ENCODE data around the gene ACSS1. TPM values are rescaled to one million over a fixed set of nuclear protein-coding genes. Genes with fewer than 3 reads are reported as not detected.
A peak's percentile ranks its signal among the peaks of the same experiment; 100 is the strongest.

Gene ACSS1
- total and polyA plus RNA-seq, 2 experiments from 2014 or later: 1.3 to 4.1 TPM

GRCh38 chr20:25055711-25056495, 2.0 kb downstream of the ACSS1 start:
- H3F3A ChIP-seq (replicated peaks; ENCODE audit: low read depth): no peaks in the 10 kb centered on the region
- no peaks in the 10 kb centered on the region; the same call in 1 of the 2 replicates for H3K9me2 ChIP-seq (ENCODE audit: insufficient read depth)
- no peak overlapping the region for H3K27ac ChIP-seq (ENCODE audit: low read depth)
- peaks cover 12% of the 10 kb centered on the region; the same call in 1 of the 2 replicates for H3K4me1 ChIP-seq (ENCODE audit: insufficient read depth)
- Mint-ChIP-seq H3K4me1 (peaks cover 11% of the 10 kb centered on the region; the same call in 1 of the 3 replicates), H3K9me3 (no peaks in the 10 kb centered on the region), H3K27ac (no peak overlapping the region), H3K4me3 (peak overlapping the region; percentile 68; the same call in 1 of the 3 replicates), H3K27me3 (ENCODE audit: insufficient read depth, low read depth, poor library complexity) (peaks cover 57% of the 10 kb centered on the region), H3K36me3 (ENCODE audit: low read depth) (no peaks in the 10 kb centered on the region)
- no peak for ATAC-seq
- H4K20me1 ChIP-seq (replicated peaks; ENCODE audit: insufficient read depth): no peaks in the 10 kb centered on the region
- TF ChIP-seq ETS1 (IDR thresholded peaks at IDR 0.05) (no peak), ZNF114 (CRISPR knock-in tag; IDR thresholded peaks at IDR 0.05) (no peak)
- no peak overlapping the region for H3K4me3 ChIP-seq
- peaks cover 61% of the 10 kb centered on the region for H3K27me3 ChIP-seq (ENCODE audit: insufficient read depth)
- no peak for DNase-seq (ENCODE audit: low spot score)
- no peak overlapping the region for H2AFZ ChIP-seq
- no peaks in the 10 kb centered on the region for H3K36me3 ChIP-seq (ENCODE audit: insufficient read depth)
- H3K4me2 ChIP-seq: no peak overlapping the region
- H3K79me2 ChIP-seq (replicated peaks; ENCODE audit: insufficient read depth): no peaks in the 10 kb centered on the region

GRCh38 chr20:25054995-25055629, 2.8 kb downstream of the ACSS1 start:
- Mint-ChIP-seq H3K36me3 (ENCODE audit: low read depth) (no peaks in the 10 kb centered on the region), H3K9me3 (no peaks in the 10 kb centered on the region), H3K27ac (no peak overlapping the region), H3K27me3 (ENCODE audit: insufficient read depth, low read depth, poor library complexity) (peaks cover 52% of the 10 kb centered on the region), H3K4me1 (peaks cover 10% of the 10 kb centered on the region; the same call in 1 of the 3 replicates), H3K4me3 (no peak overlapping the region)
- H3K27ac ChIP-seq (ENCODE audit: low read depth): no peak overlapping the region
- H3F3A ChIP-seq (replicated peaks; ENCODE audit: low read depth): no peaks in the 10 kb centered on the region
- DNase-seq (ENCODE audit: low spot score): no peak
- H3K4me2 ChIP-seq: no peak overlapping the region
- H3K36me3 ChIP-seq (ENCODE audit: insufficient read depth): no peaks in the 10 kb centered on the region
- H4K20me1 ChIP-seq (replicated peaks; ENCODE audit: insufficient read depth): no peaks in the 10 kb centered on the region
- H2AFZ ChIP-seq: no peak overlapping the region
- ATAC-seq: no peak
- no peaks in the 10 kb centered on the region for H3K79me2 ChIP-seq (replicated peaks; ENCODE audit: insufficient read depth)
- no peak overlapping the region for H3K4me3 ChIP-seq
- no peaks in the 10 kb centered on the region; the same call in 1 of the 2 replicates for H3K9me2 ChIP-seq (ENCODE audit: insufficient read depth)
- H3K27me3 ChIP-seq (ENCODE audit: insufficient read depth): peaks cover 53% of the 10 kb centered on the region
- H3K4me1 ChIP-seq (ENCODE audit: insufficient read depth): peaks cover 12% of the 10 kb centered on the region; the same call in 1 of the 2 replicates
- no peak for TF ChIP-seq ETS1 (IDR thresholded peaks at IDR 0.05)
- TF ChIP-seq, protein P1, sequence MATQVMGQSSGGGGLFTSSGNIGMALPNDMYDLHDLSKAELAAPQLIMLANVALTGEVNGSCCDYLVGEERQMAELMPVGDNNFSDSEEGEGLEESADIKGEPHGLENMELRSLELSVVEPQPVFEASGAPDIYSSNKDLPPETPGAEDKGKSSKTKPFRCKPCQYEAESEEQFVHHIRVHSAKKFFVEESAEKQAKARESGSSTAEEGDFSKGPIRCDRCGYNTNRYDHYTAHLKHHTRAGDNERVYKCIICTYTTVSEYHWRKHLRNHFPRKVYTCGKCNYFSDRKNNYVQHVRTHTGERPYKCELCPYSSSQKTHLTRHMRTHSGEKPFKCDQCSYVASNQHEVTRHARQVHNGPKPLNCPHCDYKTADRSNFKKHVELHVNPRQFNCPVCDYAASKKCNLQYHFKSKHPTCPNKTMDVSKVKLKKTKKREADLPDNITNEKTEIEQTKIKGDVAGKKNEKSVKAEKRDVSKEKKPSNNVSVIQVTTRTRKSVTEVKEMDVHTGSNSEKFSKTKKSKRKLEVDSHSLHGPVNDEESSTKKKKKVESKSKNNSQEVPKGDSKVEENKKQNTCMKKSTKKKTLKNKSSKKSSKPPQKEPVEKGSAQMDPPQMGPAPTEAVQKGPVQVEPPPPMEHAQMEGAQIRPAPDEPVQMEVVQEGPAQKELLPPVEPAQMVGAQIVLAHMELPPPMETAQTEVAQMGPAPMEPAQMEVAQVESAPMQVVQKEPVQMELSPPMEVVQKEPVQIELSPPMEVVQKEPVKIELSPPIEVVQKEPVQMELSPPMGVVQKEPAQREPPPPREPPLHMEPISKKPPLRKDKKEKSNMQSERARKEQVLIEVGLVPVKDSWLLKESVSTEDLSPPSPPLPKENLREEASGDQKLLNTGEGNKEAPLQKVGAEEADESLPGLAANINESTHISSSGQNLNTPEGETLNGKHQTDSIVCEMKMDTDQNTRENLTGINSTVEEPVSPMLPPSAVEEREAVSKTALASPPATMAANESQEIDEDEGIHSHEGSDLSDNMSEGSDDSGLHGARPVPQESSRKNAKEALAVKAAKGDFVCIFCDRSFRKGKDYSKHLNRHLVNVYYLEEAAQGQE (IDR thresholded peaks at IDR 0.05; ENCODE audit: unreplicated experiment): peak; percentile 44
